ENCODE measurements around the gene UGGT2.
"Not testable (repeated sequence)": the region's sequence is repeated elsewhere in the genome, so short reads cannot be mapped to it uniquely, and the experiment has no call there.

The UGGT2 gene

GRCh38 chr13:96082640-96083039 is 29.4 kb upstream of the UGGT2 start:
- Histone ChIP-seq H3K4me3 (ENCODE audit: low read depth in 1 of 2, low read length in 2 of 2) (no peak overlapping the region), H3K9me3 (ENCODE audit: control insufficient read depth in 1 of 2, low read length in 2 of 2) (no peaks in the 10 kb centered on the region), H3K27ac (ENCODE audit: low read length) (no peak overlapping the region), H3K36me3 (ENCODE audit: control insufficient read depth in 1 of 2, insufficient read depth in 2 of 2, low read length in 2 of 2) (no peaks in the 10 kb centered on the region), H3K27me3 (ENCODE audit: low read depth, low read length) (no peaks in the 10 kb centered on the region), H3K4me1 (ENCODE audit: control insufficient read depth in 1 of 2, insufficient read depth in 2 of 2, low read length in 2 of 2) (no peaks in the 10 kb centered on the region)

GRCh38 chr13:96081888-96082287 is 28.7 kb upstream of the UGGT2 start:
- Histone ChIP-seq H3K36me3 (ENCODE audit: control insufficient read depth in 1 of 2, insufficient read depth in 2 of 2, low read length in 2 of 2) (no peaks in the 10 kb centered on the region), H3K4me3 (ENCODE audit: low read depth in 1 of 2, low read length in 2 of 2) (no peak overlapping the region), H3K9me3 (ENCODE audit: control insufficient read depth in 1 of 2, low read length in 2 of 2) (no peaks in the 10 kb centered on the region), H3K27me3 (ENCODE audit: low read depth, low read length) (no peaks in the 10 kb centered on the region), H3K4me1 (ENCODE audit: control insufficient read depth in 1 of 2, insufficient read depth in 2 of 2, low read length in 2 of 2) (no peaks in the 10 kb centered on the region), H3K27ac (ENCODE audit: low read length) (no peak overlapping the region)

- Histone ChIP-seq H3K27me3 (ENCODE audit: low read depth, low read length) (no peaks in the 10 kb centered on the region), H3K27ac (ENCODE audit: low read length) (no peak overlapping the region), H3K36me3 (ENCODE audit: control insufficient read depth in 1 of 2, insufficient read depth in 2 of 2, low read length in 2 of 2) (no peaks in the 10 kb centered on the region), H3K9me3 (ENCODE audit: control insufficient read depth in 1 of 2, low read length in 2 of 2) (no peaks in the 10 kb centered on the region), H3K4me3 (ENCODE audit: low read depth in 1 of 2, low read length in 2 of 2) (no peak overlapping the region), H3K4me1 (ENCODE audit: control insufficient read depth in 1 of 2, insufficient read depth in 2 of 2, low read length in 2 of 2) (no peaks in the 10 kb centered on the region)
These were observed 27.5 kb upstream of the UGGT2 start for GRCh38 chr13:96080676-96081075.

GRCh38 chr13:96075953-96076543 is 22.8 kb upstream of the UGGT2 start:
- H3K36me3 ChIP-seq (ENCODE audit: control insufficient read depth in 1 of 2, insufficient read depth in 2 of 2, low read length in 2 of 2), result no peaks in the 10 kb centered on the region
- H3K27ac ChIP-seq (ENCODE audit: low read length), result no peak overlapping the region
- H3K9me3 ChIP-seq (ENCODE audit: control insufficient read depth in 1 of 2, low read length in 2 of 2), result no peaks in the 10 kb centered on the region
- no peaks in the 10 kb centered on the region for H3K27me3 ChIP-seq (ENCODE audit: low read depth, low read length)
- H3K4me1 ChIP-seq (ENCODE audit: control insufficient read depth in 1 of 2, insufficient read depth in 2 of 2, low read length in 2 of 2), result no peaks in the 10 kb centered on the region
- H3K4me3 ChIP-seq (ENCODE audit: low read depth in 1 of 2, low read length in 2 of 2), result no peak overlapping the region

- Histone ChIP-seq H3K27ac (ENCODE audit: low read length) (no peak overlapping the region), H3K36me3 (ENCODE audit: control insufficient read depth in 1 of 2, insufficient read depth in 2 of 2, low read length in 2 of 2) (no peaks in the 10 kb centered on the region), H3K9me3 (ENCODE audit: control insufficient read depth in 1 of 2, low read length in 2 of 2) (no peaks in the 10 kb centered on the region), H3K4me1 (ENCODE audit: control insufficient read depth in 1 of 2, insufficient read depth in 2 of 2, low read length in 2 of 2) (no peaks in the 10 kb centered on the region), H3K27me3 (ENCODE audit: low read depth, low read length) (no peaks in the 10 kb centered on the region), H3K4me3 (ENCODE audit: low read depth in 1 of 2, low read length in 2 of 2) (no peak overlapping the region)
These were observed 19.2 kb upstream of the UGGT2 start for GRCh38 chr13:96072392-96072791.

GRCh38 chr13:96071504-96071903 is 18.3 kb upstream of the UGGT2 start:
- no peaks in the 10 kb centered on the region for H3K27me3 ChIP-seq (ENCODE audit: low read depth, low read length)
- no peak overlapping the region for H3K4me3 ChIP-seq (ENCODE audit: low read depth in 1 of 2, low read length in 2 of 2)
- no peak overlapping the region for H3K27ac ChIP-seq (ENCODE audit: low read length)
- H3K36me3 ChIP-seq (ENCODE audit: control insufficient read depth in 1 of 2, insufficient read depth in 2 of 2, low read length in 2 of 2), result no peaks in the 10 kb centered on the region
- no peaks in the 10 kb centered on the region for H3K9me3 ChIP-seq (ENCODE audit: control insufficient read depth in 1 of 2, low read length in 2 of 2)
- H3K4me1 ChIP-seq (ENCODE audit: control insufficient read depth in 1 of 2, insufficient read depth in 2 of 2, low read length in 2 of 2), result no peaks in the 10 kb centered on the region

GRCh38 chr13:96068729-96069128 is 15.5 kb upstream of the UGGT2 start:
- Histone ChIP-seq H3K4me3 (ENCODE audit: low read depth in 1 of 2, low read length in 2 of 2) (no peak overlapping the region), H3K27me3 (ENCODE audit: low read depth, low read length) (no peaks in the 10 kb centered on the region), H3K9me3 (ENCODE audit: control insufficient read depth in 1 of 2, low read length in 2 of 2) (no peaks in the 10 kb centered on the region), H3K4me1 (ENCODE audit: control insufficient read depth in 1 of 2, insufficient read depth in 2 of 2, low read length in 2 of 2) (no peaks in the 10 kb centered on the region), H3K27ac (ENCODE audit: low read length) (no peak overlapping the region), H3K36me3 (ENCODE audit: control insufficient read depth in 1 of 2, insufficient read depth in 2 of 2, low read length in 2 of 2) (no peaks in the 10 kb centered on the region)

- Histone ChIP-seq H3K27ac (ENCODE audit: low read length) (no peak overlapping the region), H3K9me3 (ENCODE audit: control insufficient read depth in 1 of 2, low read length in 2 of 2) (no peaks in the 10 kb centered on the region), H3K36me3 (ENCODE audit: control insufficient read depth in 1 of 2, insufficient read depth in 2 of 2, low read length in 2 of 2) (no peaks in the 10 kb centered on the region), H3K27me3 (ENCODE audit: low read depth, low read length) (peaks cover 4% of the 10 kb centered on the region), H3K4me3 (ENCODE audit: low read depth in 1 of 2, low read length in 2 of 2) (no peak overlapping the region), H3K4me1 (ENCODE audit: control insufficient read depth in 1 of 2, insufficient read depth in 2 of 2, low read length in 2 of 2) (no peaks in the 10 kb centered on the region)
These were observed 12.6 kb upstream of the UGGT2 start for GRCh38 chr13:96065849-96066248.

GRCh38 chr13:96052656-96053002 is 572 bp downstream of the UGGT2 start:
- Histone ChIP-seq H3K36me3 (ENCODE audit: control insufficient read depth in 1 of 2, insufficient read depth in 2 of 2, low read length in 2 of 2) (no peaks in the 10 kb centered on the region), H3K9me3 (ENCODE audit: control insufficient read depth in 1 of 2, low read length in 2 of 2) (no peaks in the 10 kb centered on the region), H3K4me3 (ENCODE audit: low read depth in 1 of 2, low read length in 2 of 2) (peak overlapping the region; percentile 84 to 87), H3K27me3 (ENCODE audit: low read depth, low read length) (no peaks in the 10 kb centered on the region), H3K27ac (ENCODE audit: low read length) (peak overlapping the region; percentile 36), H3K4me1 (ENCODE audit: control insufficient read depth in 1 of 2, insufficient read depth in 2 of 2, low read length in 2 of 2) (peaks cover 0 to 7% of the 10 kb centered on the region in 2 donors)

- H3K9me3 ChIP-seq (ENCODE audit: control insufficient read depth in 1 of 2, low read length in 2 of 2); H3K27me3 ChIP-seq (ENCODE audit: low read depth, low read length); H3K27ac ChIP-seq (ENCODE audit: low read length); H3K36me3 ChIP-seq (ENCODE audit: control insufficient read depth in 1 of 2, insufficient read depth in 2 of 2, low read length in 2 of 2); H3K4me1 ChIP-seq (ENCODE audit: control insufficient read depth in 1 of 2, insufficient read depth in 2 of 2, low read length in 2 of 2): not testable (repeated sequence)
- H3K4me3 ChIP-seq (ENCODE audit: low read depth in 1 of 2, low read length in 2 of 2), result peak overlapping the region in 1 of 2 donors; percentile 84
These were observed 1.3 kb downstream of the UGGT2 start for GRCh38 chr13:96051946-96052345.

GRCh38 chr13:96051491-96051890 is 1.7 kb downstream of the UGGT2 start:
- H3K27me3 ChIP-seq (ENCODE audit: low read depth, low read length); H3K4me1 ChIP-seq (ENCODE audit: control insufficient read depth in 1 of 2, insufficient read depth in 2 of 2, low read length in 2 of 2); H3K9me3 ChIP-seq (ENCODE audit: control insufficient read depth in 1 of 2, low read length in 2 of 2); H3K4me3 ChIP-seq (ENCODE audit: low read depth in 1 of 2, low read length in 2 of 2); H3K36me3 ChIP-seq (ENCODE audit: control insufficient read depth in 1 of 2, insufficient read depth in 2 of 2, low read length in 2 of 2); H3K27ac ChIP-seq (ENCODE audit: low read length): not testable (repeated sequence)

- H3K4me1 ChIP-seq (ENCODE audit: control insufficient read depth in 1 of 2, insufficient read depth in 2 of 2, low read length in 2 of 2); H3K36me3 ChIP-seq (ENCODE audit: control insufficient read depth in 1 of 2, insufficient read depth in 2 of 2, low read length in 2 of 2); H3K27ac ChIP-seq (ENCODE audit: low read length); H3K27me3 ChIP-seq (ENCODE audit: low read depth, low read length); H3K9me3 ChIP-seq (ENCODE audit: control insufficient read depth in 1 of 2, low read length in 2 of 2); H3K4me3 ChIP-seq (ENCODE audit: low read depth in 1 of 2, low read length in 2 of 2): not testable (repeated sequence)
These were observed 2.2 kb downstream of the UGGT2 start for GRCh38 chr13:96050955-96051354.

Data from muscle layer of duodenum (tissue), 2 donors.